Mucosa of stomach (tissue), 1 donor: ENCODE measurements around the gene GMEB1.
"Not testable (repeated sequence)": the region's sequence is repeated elsewhere in the genome, so short reads cannot be mapped to it uniquely, and the experiment has no call there.

Experiments
- H3K27me3 ChIP-seq: one replicate; pipeline ENCODE4 v1.7.0; 2013; ENCODE audit warnings: mild to moderate bottlenecking, low read length; ENCODE audit not compliant: control insufficient read depth, insufficient read depth
- H3K36me3 ChIP-seq: one replicate; pipeline ENCODE4 v1.7.0; 2013; ENCODE audit warnings: low read length; ENCODE audit not compliant: control insufficient read depth, insufficient read depth
- H3K4me1 ChIP-seq: one replicate; pipeline ENCODE4 v1.7.0; 2013; ENCODE audit warnings: mild to moderate bottlenecking, low read length; ENCODE audit not compliant: control insufficient read depth, insufficient read depth
- H3K4me3 ChIP-seq: one replicate; pipeline ENCODE4 v1.7.0; 2013; ENCODE audit warnings: low read length
- H3K9ac ChIP-seq: one replicate; pipeline ENCODE4 v1.7.0; 2013; ENCODE audit warnings: mild to moderate bottlenecking, low read length, moderate library complexity
- H3K9me3 ChIP-seq: one replicate; pipeline ENCODE4 v1.7.0; 2013; ENCODE audit warnings: mild to moderate bottlenecking, low read length, moderate library complexity; ENCODE audit not compliant: control insufficient read depth
- donor health status: Pancreatic carcinoma.

Gene GMEB1

GRCh38 chr1:28653063-28653462 is 15.5 kb upstream of the GMEB1 start:
- not testable (repeated sequence) for H3K4me1 ChIP-seq, H3K9me3 ChIP-seq

DNA sequence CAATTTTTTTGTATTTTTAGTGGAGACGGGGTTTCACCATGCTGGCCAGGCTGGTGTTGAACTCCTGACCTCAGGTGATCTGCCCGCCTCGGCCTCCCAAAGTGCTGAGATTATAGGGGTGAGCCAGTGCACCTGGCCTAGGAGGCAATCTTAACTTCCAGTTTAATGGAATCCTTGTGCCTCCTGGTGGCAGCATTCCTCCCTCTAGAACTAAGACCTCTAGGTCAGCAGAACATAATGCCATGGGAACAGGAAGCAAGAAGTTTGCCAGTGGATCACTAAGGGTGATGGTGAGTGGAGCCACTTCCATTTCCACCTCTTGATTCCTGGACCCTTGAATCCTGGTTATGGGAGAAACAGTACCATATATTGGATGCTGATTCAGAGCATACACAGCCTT is 14.7 kb upstream of the GMEB1 start:
- H3K4me3 ChIP-seq, H3K36me3 ChIP-seq, H3K9me3 ChIP-seq, H3K27me3 ChIP-seq, H3K4me1 ChIP-seq, H3K9ac ChIP-seq: not testable (repeated sequence)

More at GRCh38 chr1:28653063-28653462, 15.5 kb upstream of the GMEB1 start:
- H3K36me3 ChIP-seq, H3K4me3 ChIP-seq, H3K9ac ChIP-seq, H3K27me3 ChIP-seq: not testable (repeated sequence)

GRCh38 chr1:28655448-28656311 is 12.9 kb upstream of the GMEB1 start:
- H3K9ac ChIP-seq, H3K36me3 ChIP-seq, H3K9me3 ChIP-seq, H3K27me3 ChIP-seq, H3K4me3 ChIP-seq, H3K4me1 ChIP-seq: not testable (repeated sequence)

GRCh38 chr1:28656335-28656734 is 12.2 kb upstream of the GMEB1 start:
- no peaks in the 10 kb centered on the region for H3K9me3 ChIP-seq
- no peak overlapping the region for H3K9ac ChIP-seq
- H3K4me3 ChIP-seq = no peak overlapping the region
- H3K4me1 ChIP-seq = peaks cover 3% of the 10 kb centered on the region
- no peaks in the 10 kb centered on the region for H3K36me3 ChIP-seq
- H3K27me3 ChIP-seq = no peaks in the 10 kb centered on the region

DNA sequence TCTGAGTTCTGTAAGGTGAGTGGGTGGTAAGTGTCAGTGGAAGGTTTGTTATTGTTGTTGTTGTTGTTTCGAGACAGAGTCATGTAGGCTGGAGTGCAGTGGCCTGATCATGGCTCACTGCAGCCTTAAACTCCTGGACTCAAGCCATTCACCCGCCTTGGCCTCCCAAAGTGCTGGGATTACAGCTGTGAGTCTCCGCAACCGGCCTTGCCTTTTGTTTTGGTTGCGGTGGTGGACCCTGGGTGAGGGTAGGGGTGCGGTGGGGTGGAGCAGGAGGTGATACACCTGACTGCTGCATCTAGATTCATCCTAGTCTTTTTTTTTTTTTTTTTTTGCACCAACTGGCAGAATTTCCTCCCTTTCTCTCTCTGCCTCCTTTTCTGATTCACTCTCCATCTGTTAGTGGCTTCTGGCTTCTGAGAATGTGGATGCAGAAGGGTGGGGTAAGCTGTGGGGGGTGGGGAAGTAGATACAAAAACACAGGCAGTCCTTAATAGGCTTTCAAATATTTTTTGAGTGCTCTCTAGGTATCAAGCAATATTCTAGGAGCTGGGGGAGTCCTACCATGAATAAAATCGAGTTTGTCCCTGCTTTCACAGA is 4.6 kb upstream of the GMEB1 start:
- H3K27me3 ChIP-seq = no peaks in the 10 kb centered on the region
- H3K9ac ChIP-seq = no peak overlapping the region
- H3K4me3 ChIP-seq = no peak overlapping the region
- H3K4me1 ChIP-seq = peaks cover 5% of the 10 kb centered on the region
- no peaks in the 10 kb centered on the region for H3K9me3 ChIP-seq
- H3K36me3 ChIP-seq = no peaks in the 10 kb centered on the region

DNA sequence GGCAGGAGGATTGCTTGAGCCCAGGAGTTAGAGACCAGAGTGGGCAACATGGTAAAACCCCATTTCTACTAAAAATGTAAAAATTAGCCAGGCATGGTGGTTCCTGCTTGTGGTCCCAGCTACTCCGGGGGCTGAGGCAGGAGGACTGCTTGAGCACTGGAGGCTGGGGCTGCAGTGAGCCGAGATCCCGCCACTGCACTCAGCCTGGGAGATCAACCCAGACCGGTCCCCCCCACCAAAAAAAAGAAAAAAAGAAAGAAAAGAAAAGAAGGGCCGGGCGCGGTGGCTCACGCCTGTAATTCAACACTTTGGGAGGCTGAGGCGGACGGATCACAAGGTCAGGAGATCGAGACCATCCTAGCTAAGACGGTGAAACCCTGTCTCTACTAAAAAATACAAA is 1.8 kb upstream of the GMEB1 start:
- H3K4me3 ChIP-seq = no peak overlapping the region
- no peaks in the 10 kb centered on the region for H3K27me3 ChIP-seq
- no peaks in the 10 kb centered on the region for H3K9me3 ChIP-seq
- no peaks in the 10 kb centered on the region for H3K36me3 ChIP-seq
- peaks cover 12% of the 10 kb centered on the region for H3K4me1 ChIP-seq
- H3K9ac ChIP-seq = no peak overlapping the region

DNA sequence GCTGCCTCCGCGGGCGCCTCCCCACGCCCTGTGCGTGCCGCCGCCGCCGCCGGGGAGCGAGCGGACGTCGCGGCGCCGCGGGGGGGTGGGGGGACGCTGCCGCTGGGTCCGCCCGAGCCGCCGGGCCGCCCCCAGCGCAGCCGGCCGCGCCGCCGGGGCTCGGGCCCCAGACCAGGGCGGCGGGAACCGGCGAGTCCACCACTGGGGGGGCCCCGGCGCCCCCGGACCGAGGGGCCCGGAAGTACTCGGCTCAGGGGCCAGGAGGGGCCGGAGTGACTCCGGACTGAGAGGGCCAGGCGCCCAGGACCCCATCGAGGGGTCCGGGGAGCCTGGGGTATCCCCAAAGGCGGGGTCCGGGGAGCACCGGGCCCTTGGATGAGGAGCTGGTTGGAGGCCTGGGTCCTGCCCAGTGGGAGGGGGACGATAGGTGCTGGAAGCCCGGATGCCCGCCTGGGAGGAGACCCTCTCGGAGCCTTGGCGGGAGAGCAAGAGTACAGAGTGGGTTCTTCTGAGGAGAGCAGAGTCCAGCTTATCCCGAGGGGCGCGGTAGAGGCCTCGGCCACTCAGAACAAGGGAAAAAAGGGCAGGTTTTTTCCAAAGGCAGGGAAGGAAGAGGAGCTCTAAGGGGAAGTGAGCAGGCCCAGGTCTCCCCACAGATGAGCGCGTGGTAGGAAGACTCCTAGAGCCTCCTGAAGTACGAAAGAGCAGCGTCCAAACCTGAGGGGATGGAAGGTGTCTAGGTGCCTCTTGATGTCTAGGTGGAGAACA is 556 bp downstream of the GMEB1 start:
- Histone ChIP-seq H3K4me3 (peak overlapping the region; percentile 98), H3K9me3 (no peaks in the 10 kb centered on the region), H3K4me1 (peaks cover 12% of the 10 kb centered on the region), H3K9ac (peak overlapping the region; percentile 100), H3K36me3 (no peaks in the 10 kb centered on the region), H3K27me3 (no peaks in the 10 kb centered on the region)

GRCh38 chr1:28671254-28671780 is 2.7 kb downstream of the GMEB1 start:
- Histone ChIP-seq H3K9me3 (no peaks in the 10 kb centered on the region), H3K9ac (no peak overlapping the region), H3K4me1 (peaks cover 12% of the 10 kb centered on the region), H3K27me3 (no peaks in the 10 kb centered on the region), H3K36me3 (no peaks in the 10 kb centered on the region), H3K4me3 (no peak overlapping the region)

DNA sequence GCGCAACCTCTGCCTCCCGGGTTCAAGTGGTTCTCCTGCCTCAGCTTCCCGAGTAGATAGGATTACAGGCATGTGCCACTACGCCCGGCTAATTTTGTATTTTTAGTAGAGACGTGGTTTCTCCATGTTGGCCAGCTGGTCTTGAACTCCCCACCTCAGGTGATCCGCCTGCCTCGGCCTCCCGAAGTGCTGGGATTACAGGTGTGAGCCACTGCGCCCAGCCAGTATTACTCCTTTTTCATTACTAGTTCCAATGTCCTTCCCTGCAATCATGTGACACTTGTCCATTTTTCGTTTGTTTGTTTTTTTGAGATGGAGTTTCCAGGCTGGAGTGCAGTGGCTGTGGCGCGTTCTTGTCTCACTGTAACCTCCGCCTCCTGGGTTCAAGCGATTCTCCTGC is 4.4 kb downstream of the GMEB1 start:
- not testable (repeated sequence) for H3K4me3 ChIP-seq, H3K27me3 ChIP-seq, H3K9me3 ChIP-seq, H3K9ac ChIP-seq, H3K36me3 ChIP-seq
- peaks cover 12% of the 10 kb centered on the region for H3K4me1 ChIP-seq

DNA sequence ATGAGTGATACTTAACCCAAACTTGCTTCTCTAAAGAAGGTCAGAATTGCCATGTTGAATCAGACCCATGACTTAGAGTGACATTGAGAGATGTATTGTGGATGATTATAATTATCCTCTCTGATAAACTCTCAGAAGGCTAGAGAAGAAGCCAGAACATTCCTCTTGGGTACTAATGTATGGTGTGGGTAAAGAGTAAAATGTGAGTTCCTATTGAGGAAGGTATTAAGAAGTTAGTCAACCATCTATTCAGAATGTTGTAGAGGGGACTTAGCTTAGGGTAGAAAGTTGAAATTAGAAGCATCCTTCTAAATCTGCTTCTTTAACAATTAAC is 7.3 kb downstream of the GMEB1 start:
- Histone ChIP-seq H3K9me3 (no peaks in the 10 kb centered on the region), H3K27me3 (no peaks in the 10 kb centered on the region), H3K4me3 (no peak overlapping the region), H3K9ac (no peak overlapping the region), H3K36me3 (no peaks in the 10 kb centered on the region), H3K4me1 (peaks cover 3% of the 10 kb centered on the region)

- H3K4me1 ChIP-seq = peaks cover 3% of the 10 kb centered on the region
- no peaks in the 10 kb centered on the region for H3K36me3 ChIP-seq
- H3K9ac ChIP-seq = no peak overlapping the region
- no peaks in the 10 kb centered on the region for H3K27me3 ChIP-seq
- H3K9me3 ChIP-seq = no peaks in the 10 kb centered on the region
- H3K4me3 ChIP-seq = no peak overlapping the region
Measured at GRCh38 chr1:28680151-28680550, 11.6 kb downstream of the GMEB1 start.

GRCh38 chr1:28682840-28683239 is 14.3 kb downstream of the GMEB1 start:
- Histone ChIP-seq H3K27me3 (no peaks in the 10 kb centered on the region), H3K9ac (no peak overlapping the region), H3K4me3 (no peak overlapping the region), H3K4me1 (peaks cover 3% of the 10 kb centered on the region), H3K36me3 (no peaks in the 10 kb centered on the region), H3K9me3 (no peaks in the 10 kb centered on the region)
